GM21447 (cell line): ENCODE results near the gene AP1M2.
"Not testable (repeated sequence)": the region's sequence is repeated elsewhere in the genome, so short reads cannot be mapped to it uniquely, and the experiment has no call there.

ENCODE experiments used
- ATAC-seq: cut with Tn5 transposase; IDR thresholded peaks from one replicate; pipeline ENCODE4 v1.9.1; 2021; ENCODE audit not compliant: unreplicated experiment

The AP1M2 gene

DNA sequence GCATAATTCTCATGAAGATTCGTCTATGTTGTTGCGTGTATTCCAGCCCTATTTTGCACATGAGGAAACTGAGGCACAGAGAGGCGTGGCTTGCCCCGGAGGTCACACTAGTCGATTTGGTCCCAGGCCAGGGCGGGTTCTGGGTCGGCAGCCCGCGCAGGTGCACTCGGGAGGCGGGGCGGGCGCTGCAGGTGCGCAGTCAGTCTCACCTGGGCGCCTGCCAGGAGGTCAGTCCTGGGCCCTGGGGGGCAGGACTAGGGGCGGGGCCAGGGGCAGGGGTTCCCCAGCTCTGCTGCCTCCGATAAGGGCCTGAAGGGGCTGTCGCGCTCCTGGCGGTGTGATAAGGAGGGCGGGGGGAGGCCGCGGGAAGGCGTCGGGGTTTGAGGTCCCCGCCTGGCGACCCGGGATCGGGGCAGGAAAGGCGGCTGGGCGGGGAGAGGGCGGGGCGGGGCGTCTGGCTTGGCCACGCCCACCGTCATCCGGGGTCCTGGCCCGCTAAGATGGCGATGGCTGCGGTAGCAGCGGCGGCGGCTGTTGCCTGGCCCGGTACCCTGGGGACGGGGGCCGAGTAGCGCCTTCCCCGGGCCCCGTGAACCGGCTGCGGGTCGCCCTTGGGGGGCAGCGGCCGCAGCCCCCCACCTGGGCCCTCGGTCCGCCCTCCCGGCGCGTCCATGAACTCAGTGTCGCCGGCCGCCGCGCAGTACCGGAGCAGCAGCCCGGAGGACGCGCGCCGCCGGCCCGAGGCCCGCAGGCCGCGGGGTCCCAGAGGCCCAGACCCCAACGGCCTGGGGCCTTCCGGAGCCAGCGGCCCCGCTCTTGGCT is 43.5 kb downstream of the AP1M2 start, which contains the start of gene ATG4D:
Gene ATG4D, plus strand, starts transcription at position 485 of the 822 bp plus-strand sequence. Its CDS starts 187 bp downstream, at position 672.
- ATAC-seq: peak; percentile 58

- ATAC-seq: no peak
Measured at GRCh38 chr19:10543059-10543419, 44.1 kb downstream of the AP1M2 start.

DNA sequence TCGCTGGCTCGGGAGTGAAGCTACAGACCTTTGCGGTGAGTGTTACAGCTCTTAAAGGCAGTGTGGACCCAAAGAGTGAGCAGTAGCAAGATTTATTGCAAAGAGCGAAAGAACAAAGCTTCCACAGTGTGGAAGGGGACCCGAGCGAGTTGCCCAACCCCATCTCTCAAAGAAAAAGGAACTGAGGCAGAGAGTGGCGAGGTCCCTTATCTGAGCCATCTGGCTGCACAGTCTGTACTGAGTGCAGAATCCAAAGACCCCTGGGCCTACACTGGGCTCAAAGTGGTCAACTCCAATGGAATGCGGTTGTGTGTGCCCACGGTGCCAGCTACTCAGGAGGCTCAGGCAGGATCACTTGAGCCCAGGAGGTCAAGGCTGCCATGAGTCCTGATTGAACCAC is 48.1 kb downstream of the AP1M2 start:
- not testable (repeated sequence) for ATAC-seq

DNA sequence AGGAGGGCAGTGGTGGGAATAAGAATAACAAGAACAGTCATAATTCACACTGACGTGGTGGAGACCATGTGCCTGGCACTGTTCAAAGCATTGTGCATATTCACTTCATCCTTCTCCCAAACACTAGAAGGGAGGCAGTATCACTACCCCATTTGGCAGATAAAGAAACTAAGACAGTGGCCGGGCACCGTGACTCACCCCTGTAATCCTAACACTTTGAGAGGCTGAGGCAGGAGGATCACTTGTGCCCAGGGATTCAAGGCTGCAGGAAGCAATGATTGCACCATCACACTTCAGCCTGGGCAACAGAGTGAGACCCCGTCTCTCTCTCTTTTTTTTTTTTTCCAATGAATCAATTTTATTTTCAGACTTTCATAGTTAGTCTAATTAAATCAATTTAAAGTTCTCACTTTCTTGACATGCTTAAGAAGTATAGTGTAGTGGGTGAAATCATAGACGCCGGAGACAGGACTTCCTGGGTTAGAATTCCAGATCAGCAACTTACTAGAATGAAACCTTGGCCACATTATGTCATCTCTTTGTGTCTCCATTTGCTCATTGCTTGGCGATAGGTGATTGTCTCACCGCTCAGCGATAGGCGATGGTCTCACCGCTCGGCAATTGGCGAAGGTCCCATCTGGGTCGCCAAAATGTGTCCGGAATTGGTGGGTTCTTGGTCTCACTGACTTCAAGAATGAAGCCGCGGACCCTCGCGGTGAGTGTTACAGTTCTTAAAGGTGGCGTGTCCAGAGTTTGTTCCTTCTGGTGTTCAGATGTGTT is 48.7 kb downstream of the AP1M2 start:
- ATAC-seq: no peak

DNA sequence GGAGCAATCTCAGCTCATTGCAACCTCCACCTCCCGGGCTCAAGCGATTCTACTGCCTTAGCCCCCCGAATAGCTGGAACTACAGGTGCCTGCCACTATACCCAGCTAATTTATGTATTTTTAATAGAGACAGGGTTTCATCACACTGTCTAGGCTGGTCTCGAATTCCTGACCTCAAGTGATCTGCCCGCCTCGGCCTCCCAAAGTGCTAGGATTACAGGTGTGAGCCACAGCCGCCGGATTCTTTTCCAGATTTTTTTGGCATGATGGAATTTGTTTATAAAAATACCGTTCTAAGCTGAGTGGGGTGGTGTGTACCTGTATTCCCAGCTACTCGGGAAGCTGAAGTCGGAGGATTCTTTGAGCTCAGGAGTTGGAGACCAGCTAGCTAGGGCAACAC is 49.4 kb downstream of the AP1M2 start:
- ATAC-seq: no peak

GRCh38 chr19:10535613-10536012 is 51.5 kb downstream of the AP1M2 start:
- no peak for ATAC-seq

- ATAC-seq: no peak
Measured at GRCh38 chr19:10533646-10534386, 53.3 kb downstream of the AP1M2 start.

- ATAC-seq: no peak
Measured at GRCh38 chr19:10532457-10532856, 54.7 kb downstream of the AP1M2 start.

DNA sequence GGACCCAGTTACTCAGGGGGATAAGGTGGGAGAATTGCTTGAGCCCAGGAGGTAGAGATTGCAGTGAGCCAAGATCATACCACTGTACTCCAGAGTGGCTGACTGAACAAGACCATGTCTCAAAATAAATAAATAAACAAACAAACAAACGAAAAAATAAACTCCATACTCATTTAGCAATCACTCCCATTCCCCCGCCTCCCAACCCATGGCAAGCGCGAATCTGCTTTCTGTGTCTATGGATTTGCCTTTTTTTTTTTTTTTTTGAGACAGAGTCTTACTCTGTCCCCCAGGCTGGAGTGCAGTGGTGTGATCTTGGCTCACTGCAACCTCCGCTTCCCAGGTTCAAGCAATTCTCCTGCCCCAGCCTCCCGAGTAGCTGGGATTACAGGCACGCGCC is 60.2 kb downstream of the AP1M2 start:
- ATAC-seq: not testable (repeated sequence)

- no peak for ATAC-seq
Measured at GRCh38 chr19:10525636-10526035, 61.5 kb downstream of the AP1M2 start.

DNA sequence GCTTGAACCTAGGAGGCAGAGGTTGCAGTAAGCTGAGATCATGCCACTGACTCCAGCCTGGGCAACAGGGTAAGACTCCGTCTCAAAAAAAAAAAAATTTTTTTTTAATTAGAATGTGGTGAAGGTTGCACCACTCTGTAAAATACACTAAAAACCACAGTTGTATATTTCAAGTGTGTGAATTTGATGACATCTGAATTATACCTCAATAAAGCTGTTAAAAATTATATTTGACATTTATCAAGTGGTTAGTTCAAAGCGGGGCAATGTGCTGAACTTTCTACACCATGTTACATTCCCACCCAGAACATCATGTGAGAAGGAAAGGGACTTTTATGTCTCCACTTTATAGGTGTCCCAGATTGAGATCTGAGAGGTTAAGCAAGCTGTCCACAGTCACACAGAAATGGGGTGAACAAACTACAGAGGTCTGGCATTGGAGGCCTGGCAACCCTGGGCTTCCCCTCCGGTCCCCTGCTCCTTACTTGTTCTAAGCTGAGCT is 63.9 kb downstream of the AP1M2 start:
- no peak for ATAC-seq
